NCI-H2029 treated with DMSO at 0.1 percent for 48 hours (cell line): ENCODE results near the gene MEPE.
"Not testable (repeated sequence)": the region's sequence is repeated elsewhere in the genome, so short reads cannot be mapped to it uniquely, and the experiment has no call there.

Source experiments
- DNase-seq: peaks from one replicate; lab custom pipeline; 2025; lab: John Stamatoyannopoulos, UW

Gene MEPE

DNA sequence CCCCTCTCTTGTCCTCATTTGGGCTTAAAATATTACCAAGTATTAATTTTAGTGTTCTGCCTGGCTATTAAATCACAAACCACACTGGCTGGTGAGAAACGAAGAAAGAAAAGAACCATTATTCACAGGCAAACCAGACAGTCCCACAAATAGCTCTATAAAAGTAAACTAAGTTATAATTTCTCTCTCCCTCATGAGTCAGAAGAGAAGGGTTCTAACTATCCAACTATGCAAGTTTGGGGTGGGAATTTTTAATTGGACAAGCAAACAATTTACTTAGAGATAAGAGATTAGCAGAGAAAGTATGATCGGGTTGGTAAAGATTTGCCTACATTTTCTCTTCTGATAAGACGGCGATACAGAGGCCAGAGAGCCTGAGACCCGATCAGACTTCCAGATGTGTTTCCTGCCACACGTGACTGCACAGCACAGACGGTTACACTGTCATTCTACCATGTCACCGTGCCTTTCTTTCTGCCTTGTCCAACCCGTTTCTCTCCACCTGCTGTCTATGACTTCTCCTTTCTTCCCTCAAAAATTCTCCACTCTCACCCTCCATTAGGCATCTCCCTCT is 52.3 kb downstream of the MEPE start:
- no peak for DNase-seq

DNA sequence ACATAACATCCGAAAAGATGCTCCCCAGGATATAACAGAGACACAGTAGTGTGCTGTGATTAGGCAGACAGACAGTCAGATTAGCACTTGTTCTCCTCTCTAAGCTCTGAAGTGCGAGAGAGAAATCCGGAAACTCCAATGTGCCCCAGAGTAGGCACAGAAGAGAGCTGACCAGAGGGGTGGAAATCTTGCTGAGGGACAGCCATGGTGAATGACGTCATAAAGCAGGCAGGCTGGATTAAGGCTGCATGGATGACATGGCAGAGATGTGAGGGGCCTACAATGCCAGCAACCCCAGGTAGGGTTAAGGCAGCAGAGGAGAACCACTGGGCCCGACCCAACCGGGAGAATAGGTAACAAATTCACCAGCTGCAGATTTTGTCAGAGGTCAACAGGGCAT is 53.3 kb downstream of the MEPE start:
- DNase-seq: no peak

DNA sequence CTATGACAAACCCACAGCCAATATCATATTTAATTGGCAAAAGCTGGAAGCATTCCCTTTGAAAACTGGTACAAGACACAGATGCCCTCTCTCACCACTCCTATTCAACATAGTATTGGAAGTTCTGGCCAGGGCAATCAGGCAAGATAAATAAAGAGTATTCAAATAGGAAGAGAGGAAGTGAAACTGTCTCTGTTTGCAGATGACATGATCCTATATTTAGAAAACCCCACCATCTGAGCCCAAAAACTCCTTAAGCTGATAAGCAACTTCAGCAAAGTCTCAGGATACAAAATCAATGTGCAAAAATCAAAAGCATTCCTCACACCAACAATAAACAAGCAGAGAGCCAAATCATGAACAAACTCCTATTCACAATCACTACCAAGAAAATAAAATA is 58.0 kb downstream of the MEPE start:
- not testable (repeated sequence) for DNase-seq

DNA sequence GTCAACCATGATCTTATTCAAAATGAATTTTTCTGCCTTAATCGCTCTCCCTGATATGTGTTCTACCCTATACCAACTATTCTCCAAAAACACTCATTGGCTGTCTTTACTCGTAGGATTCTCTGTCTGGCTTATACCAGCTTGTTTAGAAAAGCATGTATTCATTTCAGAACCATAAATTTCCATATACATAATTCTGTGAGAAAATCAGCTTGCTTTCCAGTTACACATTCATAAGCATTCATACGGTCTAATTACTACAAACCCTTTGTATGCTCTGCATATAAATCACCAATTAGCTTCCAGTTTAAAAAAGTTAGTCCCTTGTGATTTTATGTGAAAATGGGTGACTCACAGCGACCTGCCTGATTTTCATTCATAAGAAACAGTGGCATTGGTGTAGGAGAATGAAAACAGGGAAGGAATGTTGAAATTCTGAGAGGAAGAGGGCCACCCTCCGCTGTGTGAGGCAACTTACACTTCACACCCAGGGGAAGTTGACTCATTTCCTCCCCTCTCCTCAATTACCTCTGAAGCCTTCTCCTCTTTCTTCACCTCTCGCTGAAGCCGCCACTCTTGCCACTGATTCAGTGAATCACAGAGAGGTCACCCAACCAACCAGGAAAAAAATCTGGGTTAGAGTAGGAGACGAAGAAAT is 63.3 kb downstream of the MEPE start:
- DNase-seq: no peak
